ENCODE results near the gene CASP8AP2.

- no peak for TF ChIP-seq POLR2A (IDR thresholded peaks at IDR 0.05; ENCODE audit: low read depth, low read length)
- no peak for TF ChIP-seq FOS (IDR thresholded peaks at IDR 0.05; ENCODE audit: borderline replicate concordance, insufficient read depth, low read length)
- no peak for TF ChIP-seq POLR2AphosphoS5 (IDR thresholded peaks at IDR 0.05; ENCODE audit: insufficient read depth, low read depth, low read length)
- TF ChIP-seq, protein P1, sequence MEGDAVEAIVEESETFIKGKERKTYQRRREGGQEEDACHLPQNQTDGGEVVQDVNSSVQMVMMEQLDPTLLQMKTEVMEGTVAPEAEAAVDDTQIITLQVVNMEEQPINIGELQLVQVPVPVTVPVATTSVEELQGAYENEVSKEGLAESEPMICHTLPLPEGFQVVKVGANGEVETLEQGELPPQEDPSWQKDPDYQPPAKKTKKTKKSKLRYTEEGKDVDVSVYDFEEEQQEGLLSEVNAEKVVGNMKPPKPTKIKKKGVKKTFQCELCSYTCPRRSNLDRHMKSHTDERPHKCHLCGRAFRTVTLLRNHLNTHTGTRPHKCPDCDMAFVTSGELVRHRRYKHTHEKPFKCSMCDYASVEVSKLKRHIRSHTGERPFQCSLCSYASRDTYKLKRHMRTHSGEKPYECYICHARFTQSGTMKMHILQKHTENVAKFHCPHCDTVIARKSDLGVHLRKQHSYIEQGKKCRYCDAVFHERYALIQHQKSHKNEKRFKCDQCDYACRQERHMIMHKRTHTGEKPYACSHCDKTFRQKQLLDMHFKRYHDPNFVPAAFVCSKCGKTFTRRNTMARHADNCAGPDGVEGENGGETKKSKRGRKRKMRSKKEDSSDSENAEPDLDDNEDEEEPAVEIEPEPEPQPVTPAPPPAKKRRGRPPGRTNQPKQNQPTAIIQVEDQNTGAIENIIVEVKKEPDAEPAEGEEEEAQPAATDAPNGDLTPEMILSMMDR (IDR thresholded peaks at IDR 0.05; ENCODE audit: extremely low read depth in 1 of 2, insufficient read depth in 1 of 2, low read depth in 1 of 2, low read length in 2 of 2) = no peak
Observed at GRCh38 chr6:89799756-89800155, 29.9 kb upstream of the CASP8AP2 start.
